Ishikawa (cell line): Measurements from ENCODE around the gene PHLDB2.

Experiments
- CREB1 ChIP-seq: IDR thresholded peaks from 2 replicates; pipeline ENCODE4 v1.6.1; 2012; ENCODE audit warnings: low read depth
- EP300 ChIP-seq: IDR thresholded peaks from 2 replicates; pipeline ENCODE4 v1.6.1; 2012; ENCODE audit warnings: borderline replicate concordance
- RAD21 ChIP-seq: IDR thresholded peaks from 2 replicates; pipeline ENCODE4 v1.6.1; 2012; ENCODE audit warnings: low read depth
- TF ChIP-seq, protein P1 (sequence below): IDR thresholded peaks from 2 replicates; pipeline ENCODE4 v1.6.1; 2012

DNA sequence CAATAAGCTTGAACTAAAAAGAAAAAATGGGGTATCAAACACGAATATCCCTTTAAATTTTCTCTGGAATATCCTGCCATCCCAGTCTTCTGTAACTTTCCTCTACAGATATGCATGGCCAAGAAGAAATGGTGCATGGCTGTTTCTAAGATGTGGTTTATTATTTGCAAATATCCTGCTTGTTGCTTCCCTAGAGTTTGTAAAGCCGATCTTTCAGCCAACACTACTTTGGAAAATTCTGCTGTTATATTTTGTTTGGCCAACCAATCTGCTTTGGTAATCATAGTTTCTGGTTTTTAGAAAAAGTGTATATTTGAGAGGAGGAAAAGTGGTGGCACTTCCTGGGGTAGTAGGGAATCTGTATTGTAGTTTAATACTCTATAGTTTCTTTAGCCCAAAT is 13.9 kb downstream of the PHLDB2 start:
- no peak for TF ChIP-seq EP300
- TF ChIP-seq RAD21, result no peak
- TF ChIP-seq CREB1, result no peak
- TF ChIP-seq, protein P1, sequence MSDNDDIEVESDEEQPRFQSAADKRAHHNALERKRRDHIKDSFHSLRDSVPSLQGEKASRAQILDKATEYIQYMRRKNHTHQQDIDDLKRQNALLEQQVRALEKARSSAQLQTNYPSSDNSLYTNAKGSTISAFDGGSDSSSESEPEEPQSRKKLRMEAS, result no peak
